Psoas muscle (tissue), 8 donors: ENCODE results near the gene CETN3. TPM values are rescaled to one million over a fixed set of nuclear protein-coding genes. Genes with fewer than 3 reads are reported as not detected.

Experiments used
- ATAC-seq, 4 donors: fragments of 200-7000 bp; cut with Tn5 transposase; one replicate each; pipeline ENCODE4 v1.9.1; 2020; ENCODE audit warnings: moderate library complexity in 3 of 4, mild to moderate bottlenecking in 2 of 4
- DNase-seq, 2 donors: peaks; one replicate each; pipeline ENCODE4 v3.0.0-alpha.2; 2020
- H3K27ac ChIP-seq: fragments of 200-600 bp; one replicate; pipeline ENCODE4 v1.8.0; 2022
- H3K27me3 ChIP-seq, 3 donors: fragments of 200-600 bp in 1 of 3; one replicate each; pipeline versions ENCODE4 v1.6.1 to v1.8.0; 2013 to 2022; ENCODE audit warnings: low read length in 2 of 3, mild to moderate bottlenecking in 2 of 3, moderate library complexity in 1 of 3; ENCODE audit not compliant: insufficient read depth in 3 of 3
- H3K36me3 ChIP-seq, 2 donors: fragments of 200-600 bp in 1 of 2; one replicate each; pipeline versions ENCODE4 v1.6.1 to v1.8.0; 2013 to 2022; ENCODE audit warnings: low read depth in 1 of 2, mild to moderate bottlenecking in 1 of 2, moderate library complexity in 1 of 2; ENCODE audit not compliant: insufficient read depth in 1 of 2
- H3K4me1 ChIP-seq: fragments of 200-600 bp; one replicate; pipeline ENCODE4 v1.8.0; 2022
- H3K4me3 ChIP-seq: fragments of 200-600 bp; one replicate; pipeline ENCODE4 v1.8.0; 2022; ENCODE audit warnings: mild to moderate bottlenecking
- H3K9me3 ChIP-seq: fragments of 200-600 bp; one replicate; pipeline ENCODE4 v1.8.0; 2022
- CTCF ChIP-seq: fragments of 200-600 bp; IDR thresholded peaks from one replicate; pipeline ENCODE4 v1.8.0; 2022; ENCODE audit warnings: antibody characterized with exemption
- WGBS, 3 donors: extraction: QIAGEN DNeasy Blood & Tissue Kit; methylation state at CpG; one replicate each; pipeline versions ENCODE4 v1.1.6 to v1.1.7; 2013; 5-methylcytosine and 5-hydroxymethylcytosine counted together
- intact Hi-C, 2 donors: fragments of 100-400 bp; cut with DNase I; formaldehyde crosslinking; loops; one replicate each; pipeline versions ENCODE4 v1.11.0 to v1.14.2; 2022
- polyA plus RNA-seq, 3 donors: library from polyadenylated mRNA; stranded (reverse); fragments of 200-250 nt; gene quantifications; one replicate each; pipeline ENCODE4 v1.2.3, GENCODE V29; 2013
- total RNA-seq, 4 donors: library from RNA; stranded (reverse); fragmentation: NEBNext Ultra II Directional in 2 of 4; extraction: Animal tissue kit (Norgen Biotek cat#: 25700) in 2 of 4; gene quantifications; one replicate each; pipeline versions ENCODE4 v1.2.1 to v1.2.4, GENCODE V29; 2021 to 2023
- donor health status: healthy with polysubstance abuse.
- donor health status: DM: no; HTN: no; CAD: no; lungs with moderate emphysema.
- donor health status: Bipolar disorder and iron deficiency.
- donor health status: healthy.
- donor health status: DM: yes; HTN: yes; CAD: no.
- donor health status: DM: no; HTN: no; CAD: no.
- donor health status: DM: no; HTN: no; CAD: no.
- donor health status: DM: yes; HTN: yes; CAD: no.

The CETN3 gene
- total and polyA plus RNA-seq, 7 donors, result 6.2 to 11.2 (median 10.7) TPM

DNA sequence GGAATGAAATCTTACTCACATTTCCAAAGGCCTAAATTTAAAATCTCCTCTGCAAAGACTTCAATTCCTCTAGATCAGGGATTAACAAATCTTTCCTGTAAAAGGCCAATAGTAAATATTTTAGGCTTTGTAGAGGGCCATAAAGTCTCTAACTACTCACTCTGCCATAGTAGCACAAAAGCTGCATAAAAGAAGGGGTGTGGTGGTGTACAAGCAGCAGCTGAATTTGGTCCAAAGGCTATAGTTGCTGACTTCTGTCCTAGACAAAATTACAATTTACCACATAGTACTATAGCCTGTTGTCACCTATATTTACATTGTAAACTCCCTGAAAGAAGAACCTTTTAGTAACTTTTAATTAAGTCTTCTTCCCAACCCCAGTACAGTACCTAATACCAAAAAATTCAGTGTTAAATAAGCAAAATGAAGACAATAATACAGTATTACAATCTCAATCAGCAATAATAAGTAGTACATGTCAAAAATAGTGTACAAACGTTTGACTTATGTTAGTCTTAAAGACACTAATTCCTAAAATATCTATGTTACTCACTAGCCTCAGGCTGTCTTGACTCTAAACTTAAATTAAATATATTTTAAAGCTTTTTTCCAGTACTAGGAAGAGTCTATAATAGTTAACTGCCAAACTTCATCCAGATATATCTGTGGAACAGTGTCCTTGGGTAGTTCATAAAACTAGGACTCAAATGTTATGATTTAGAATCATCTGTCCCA lies 6.9 kb downstream of the CETN3 start:
- intact Hi-C loops, result no loop called here
- Histone ChIP-seq H3K27ac (no peak overlapping the region), H3K9me3 (no peaks in the 10 kb centered on the region), H3K27me3 (no peaks in the 10 kb centered on the region), H3K36me3 (peaks cover 0 to 46% of the 10 kb centered on the region in 2 donors), H3K4me3 (no peak overlapping the region), H3K4me1 (peaks cover under 1% of the 10 kb centered on the region)
- DNase-seq, result no peak
- TF ChIP-seq CTCF, result no peak
- 75 to 94% (median 80%) methylated on average over 1 of the region's 1 CpG for WGBS, 3 donors
- no peak for ATAC-seq

- Histone ChIP-seq H3K36me3 (peaks cover 0 to 32% of the 10 kb centered on the region in 2 donors), H3K4me3 (no peak overlapping the region), H3K4me1 (no peaks in the 10 kb centered on the region), H3K9me3 (no peaks in the 10 kb centered on the region), H3K27ac (no peak overlapping the region), H3K27me3 (no peaks in the 10 kb centered on the region)
- TF ChIP-seq CTCF, result no peak
- 91 to 96% (median 93%) methylated on average over 4 of the region's 4 CpGs for WGBS, 3 donors
- DNase-seq (no peak), ATAC-seq (no peak)
- intact Hi-C loops, result no loop called here
Observed at GRCh38 chr5:90399251-90399650, 10.3 kb downstream of the CETN3 start.

GRCh38 chr5:90398726-90399125 lies 10.8 kb downstream of the CETN3 start:
- no peak overlapping the region for H3K27ac ChIP-seq
- H3K36me3 ChIP-seq, result peaks cover 0 to 28% of the 10 kb centered on the region in 2 donors
- 95 to 96% (median 96%) methylated on average over 2 of the region's 2 CpGs for WGBS, 3 donors
- H3K4me3 ChIP-seq, result no peak overlapping the region
- TF ChIP-seq CTCF, result no peak
- ATAC-seq, result no peak
- no peak for DNase-seq
- no peaks in the 10 kb centered on the region for H3K4me1 ChIP-seq
- no peaks in the 10 kb centered on the region for H3K9me3 ChIP-seq
- intact Hi-C loops, result no loop called here
- H3K27me3 ChIP-seq, result no peaks in the 10 kb centered on the region

- Histone ChIP-seq H3K9me3 (no peaks in the 10 kb centered on the region), H3K27me3 (no peaks in the 10 kb centered on the region), H3K4me1 (no peaks in the 10 kb centered on the region), H3K27ac (no peak overlapping the region), H3K4me3 (no peak overlapping the region), H3K36me3 (peaks cover 0 to 16% of the 10 kb centered on the region in 2 donors)
- intact Hi-C loops, result no loop called here
- WGBS, 3 donors, result 96 to 99% (median 99%) methylated on average over 2 of the region's 2 CpGs
- ATAC-seq (no peak), DNase-seq (no peak)
- TF ChIP-seq CTCF, result no peak
Observed at GRCh38 chr5:90395005-90395404, 14.6 kb downstream of the CETN3 start.

GRCh38 chr5:90390928-90391327 lies 18.6 kb downstream of the CETN3 start:
- no peak overlapping the region for H3K27ac ChIP-seq
- intact Hi-C loops, result no loop called here
- H3K27me3 ChIP-seq, result no peaks in the 10 kb centered on the region
- H3K4me1 ChIP-seq, result no peaks in the 10 kb centered on the region
- ATAC-seq (no peak), DNase-seq (no peak)
- no peaks in the 10 kb centered on the region for H3K36me3 ChIP-seq
- no peak for TF ChIP-seq CTCF
- H3K9me3 ChIP-seq, result no peaks in the 10 kb centered on the region
- H3K4me3 ChIP-seq, result no peak overlapping the region
- 56 to 73% (median 67%) methylated on average over 3 of the region's 3 CpGs for WGBS, 3 donors
